ENCODE data around the gene PARN. TPM values are rescaled to one million over a fixed set of nuclear protein-coding genes. Genes with fewer than 3 reads are reported as not detected.
A peak's percentile ranks its signal among the peaks of the same experiment; 100 is the strongest.
"Not testable (repeated sequence)": the region's sequence is repeated elsewhere in the genome, so short reads cannot be mapped to it uniquely, and the experiment has no call there.

Gene PARN
- total RNA-seq, 1 experiment from 2014 or later = 57.8 TPM

- peaks cover 26% of the 10 kb centered on the region for H3K36me3 ChIP-seq (ENCODE audit: control insufficient read depth, insufficient read depth, low read length)
- ChIA-PET CTCF (no interaction called here), POLR2A (interaction anchor here (0.5 to 0.7 kb wide), 2 partner anchors 81 to 1356 kb away, joined by 5 to 17 read pairs; no protein-coding TSS in a partner anchor)
- DNase-seq (ENCODE audit: low read depth, low spot score) = no peak
- H3K4me1 ChIP-seq (ENCODE audit: control insufficient read depth, insufficient read depth, low read length) = no peaks in the 10 kb centered on the region
- no peak overlapping the region for H3K4me3 ChIP-seq (ENCODE audit: low read depth in 2 of 2, low read length in 2 of 2)
- H3K27me3 ChIP-seq (ENCODE audit: control insufficient read depth, insufficient read depth, low read length) = no peaks in the 10 kb centered on the region
- intact Hi-C loops (cut with micrococcal nuclease; ENCODE audit: unreplicated experiment) (no loop called here), in situ Hi-C loops (cut with HindIII; ENCODE audit: low pct_unique_long_range_greater_than_20kb, low sequenced_read_pairs) (no loop called here)
- no peak for TF ChIP-seq TCF7L2 (IDR thresholded peaks at IDR 0.05; ENCODE audit: low read depth, low read length)
- TF ChIP-seq REST (IDR thresholded peaks at IDR 0.05; ENCODE audit: insufficient read depth in 1 of 2, low read depth in 2 of 2, low read length in 1 of 2) = no peak
- TF ChIP-seq CTCF (IDR thresholded peaks at IDR 0.05) = no peak
- TF ChIP-seq SIN3A (IDR thresholded peaks at IDR 0.05; ENCODE audit: borderline replicate concordance, insufficient read depth, low read depth, low read length) = no peak
- TF ChIP-seq POLR2AphosphoS5 (IDR thresholded peaks at IDR 0.05; ENCODE audit: low read depth, low read length) = no peak
- no peak for ATAC-seq
- H3K27ac ChIP-seq (ENCODE audit: low read length) = no peak overlapping the region
- BruUV-seq (replicated peaks) = no TSS peak
- H3K9me3 ChIP-seq (ENCODE audit: control insufficient read depth, insufficient read depth, low read depth, low read length) = no peaks in the 10 kb centered on the region
Observed at GRCh38 chr16:14585287-14585686, 44.8 kb downstream of the PARN start.

GRCh38 chr16:14580926-14581325 is 49.1 kb downstream of the PARN start:
- H3K9me3 ChIP-seq (ENCODE audit: control insufficient read depth, insufficient read depth, low read depth, low read length); BruUV-seq (replicated peaks); CTCF ChIA-PET; H3K4me1 ChIP-seq (ENCODE audit: control insufficient read depth, insufficient read depth, low read length); H3K27me3 ChIP-seq (ENCODE audit: control insufficient read depth, insufficient read depth, low read length); H3K4me3 ChIP-seq (ENCODE audit: low read depth in 2 of 2, low read length in 2 of 2); intact Hi-C loops (cut with micrococcal nuclease; ENCODE audit: unreplicated experiment); DNase-seq (ENCODE audit: low read depth, low spot score); H3K27ac ChIP-seq (ENCODE audit: low read length); in situ Hi-C loops (cut with HindIII; ENCODE audit: low pct_unique_long_range_greater_than_20kb, low sequenced_read_pairs); ATAC-seq: not testable (repeated sequence)
- H3K36me3 ChIP-seq (ENCODE audit: control insufficient read depth, insufficient read depth, low read length) = peaks cover 20% of the 10 kb centered on the region
- POLR2A ChIA-PET = interaction anchor here (0.9 kb wide), 1 partner anchor 18 kb away, joined by 3 read pairs; no protein-coding TSS in a partner anchor

DNA sequence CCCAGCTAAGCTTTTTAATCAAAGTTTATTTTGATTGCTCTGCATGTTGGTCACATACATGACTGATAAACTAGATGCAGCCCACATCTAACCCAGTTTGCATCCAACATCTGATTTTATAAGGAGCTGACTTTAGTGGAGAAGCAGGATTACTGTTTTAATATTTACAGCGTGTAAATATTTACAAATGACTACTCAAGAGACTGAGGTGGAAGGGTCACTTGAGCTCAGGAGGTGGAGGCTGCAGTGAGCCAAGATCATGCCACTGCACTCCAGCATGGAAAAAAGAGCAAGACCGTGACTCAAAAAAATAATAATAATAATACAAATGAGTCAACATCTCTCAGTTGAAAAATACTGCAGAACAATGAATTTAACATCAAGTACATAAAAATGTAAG is 50.8 kb downstream of the PARN start:
- TF ChIP-seq REST (IDR thresholded peaks at IDR 0.05; ENCODE audit: insufficient read depth in 1 of 2, low read depth in 2 of 2, low read length in 1 of 2) (no peak), POLR2AphosphoS5 (IDR thresholded peaks at IDR 0.05; ENCODE audit: low read depth, low read length) (no peak), SIN3A (IDR thresholded peaks at IDR 0.05; ENCODE audit: borderline replicate concordance, insufficient read depth, low read depth, low read length) (no peak), CTCF (IDR thresholded peaks at IDR 0.05) (no peak), TCF7L2 (IDR thresholded peaks at IDR 0.05; ENCODE audit: low read depth, low read length) (no peak)
- no peak overlapping the region for H3K4me3 ChIP-seq (ENCODE audit: low read depth in 2 of 2, low read length in 2 of 2)
- H3K9me3 ChIP-seq (ENCODE audit: control insufficient read depth, insufficient read depth, low read depth, low read length) = no peaks in the 10 kb centered on the region
- intact Hi-C loops (cut with micrococcal nuclease; ENCODE audit: unreplicated experiment) = no loop called here
- H3K27me3 ChIP-seq (ENCODE audit: control insufficient read depth, insufficient read depth, low read length) = no peaks in the 10 kb centered on the region
- in situ Hi-C loops (cut with HindIII; ENCODE audit: low pct_unique_long_range_greater_than_20kb, low sequenced_read_pairs) = no loop called here
- DNase-seq (ENCODE audit: low read depth, low spot score) (peak; percentile 18), ATAC-seq (no peak)
- H3K36me3 ChIP-seq (ENCODE audit: control insufficient read depth, insufficient read depth, low read length) = peaks cover 20% of the 10 kb centered on the region
- POLR2A ChIA-PET = no interaction called here
- no TSS peak for BruUV-seq (replicated peaks)
- CTCF ChIA-PET = no interaction called here
- no peaks in the 10 kb centered on the region for H3K4me1 ChIP-seq (ENCODE audit: control insufficient read depth, insufficient read depth, low read length)
- no peak overlapping the region for H3K27ac ChIP-seq (ENCODE audit: low read length)
